Thyroid gland (tissue), 4 donors: Measurements from ENCODE around the gene MEOX1. TPM values are rescaled to one million over a fixed set of nuclear protein-coding genes. Genes with fewer than 3 reads are reported as not detected.

ENCODE experiments used
- DNase-seq, 2 donors: peaks; one replicate each; pipeline ENCODE4 v3.0.0-alpha.2; 2019
- H3K27ac ChIP-seq, 3 donors: fragments of 200-600 bp; sonication (generic); 1 replicate in 2 of 3; 2 replicates in 1 of 3; pipeline ENCODE4 v1.5.1; 2016 to 2019; ENCODE audit warnings: mild to moderate bottlenecking in 1 of 3, moderate library complexity in 1 of 3
- H3K27me3 ChIP-seq: fragments of 200-600 bp; sonication (generic); one replicate; pipeline ENCODE4 v1.5.1; 2019
- H3K36me3 ChIP-seq, 2 donors: fragments of 200-600 bp; sonication (generic); one replicate each; pipeline ENCODE4 v1.5.1; 2016 to 2019
- H3K4me1 ChIP-seq, 2 donors: fragments of 200-600 bp; sonication (generic); one replicate each; pipeline ENCODE4 v1.5.1; 2017 to 2019
- H3K4me3 ChIP-seq, 3 donors: fragments of 200-600 bp; sonication (generic); replicated peaks in 1 of 3; 1 replicate in 2 of 3; 2 replicates in 1 of 3; pipeline ENCODE4 v1.5.1; 2016; ENCODE audit warnings: mild to moderate bottlenecking in 1 of 3
- H3K9me3 ChIP-seq: fragments of 200-600 bp; sonication (generic); one replicate; pipeline ENCODE4 v1.5.1; 2017
- POLR2A ChIP-seq, 2 donors: fragments of 450-650 bp; IDR thresholded peaks; one replicate each; pipeline ENCODE4 v1.6.1; 2017; ENCODE audit warnings: antibody characterized with exemption in 2 of 2, mild to moderate bottlenecking in 2 of 2, moderate library complexity in 1 of 2
- WGBS, 2 donors: methylation state at CpG; one replicate each; pipeline ENCODE4 v1.1.5; 2017; 5-methylcytosine and 5-hydroxymethylcytosine counted together
- intact Hi-C: fragments of 100-400 bp; cut with DNase I; formaldehyde crosslinking; loops from one replicate; pipeline ENCODE4 v1.15.1; 2023
- total RNA-seq, 4 donors: library from RNA; depleted of rRNA; stranded (reverse); fragments of >200 nt; gene quantifications; one replicate each; pipeline ENCODE4 v1.2.3, GENCODE V29; 2016
- TF ChIP-seq, protein P1 (sequence below), 6 experiments: fragments of 200-600 bp in 3 of 6; fragments of 450-650 bp in 3 of 6; sonication (generic) in 3 of 6; IDR thresholded peaks; one replicate each; pipeline ENCODE4 v1.5.1; 2016 to 2019; ENCODE audit warnings: antibody characterized with exemption in 6 of 6, mild to moderate bottlenecking in 2 of 6, inconsistent platforms in 1 of 6, moderate library complexity in 1 of 6

The MEOX1 gene
- total RNA-seq, 4 donors from 2014 or later: 1.1 to 1.9 (median 1.4) TPM; not detected in 1

DNA sequence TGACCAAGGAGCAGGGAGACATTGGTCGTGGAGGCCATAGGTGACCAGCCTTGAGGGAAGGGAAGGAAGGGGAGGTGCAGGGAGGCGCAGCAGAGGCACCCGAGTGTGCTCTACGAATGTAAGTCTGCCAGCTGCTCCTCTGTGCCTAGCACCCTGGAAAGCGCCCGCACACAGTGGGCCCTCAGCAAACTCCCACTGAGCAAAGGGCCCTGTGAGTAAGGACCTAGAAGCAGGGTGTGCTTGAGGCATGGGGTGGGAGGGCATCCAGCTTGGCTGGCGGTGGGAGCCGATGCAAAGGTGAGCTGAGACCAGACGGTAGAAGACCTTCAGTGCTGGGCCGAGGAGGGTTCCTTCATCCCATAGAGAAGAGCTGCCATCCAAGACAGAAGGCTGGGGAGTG lies 36.2 kb upstream of the MEOX1 start:
- TF ChIP-seq, protein P1, sequence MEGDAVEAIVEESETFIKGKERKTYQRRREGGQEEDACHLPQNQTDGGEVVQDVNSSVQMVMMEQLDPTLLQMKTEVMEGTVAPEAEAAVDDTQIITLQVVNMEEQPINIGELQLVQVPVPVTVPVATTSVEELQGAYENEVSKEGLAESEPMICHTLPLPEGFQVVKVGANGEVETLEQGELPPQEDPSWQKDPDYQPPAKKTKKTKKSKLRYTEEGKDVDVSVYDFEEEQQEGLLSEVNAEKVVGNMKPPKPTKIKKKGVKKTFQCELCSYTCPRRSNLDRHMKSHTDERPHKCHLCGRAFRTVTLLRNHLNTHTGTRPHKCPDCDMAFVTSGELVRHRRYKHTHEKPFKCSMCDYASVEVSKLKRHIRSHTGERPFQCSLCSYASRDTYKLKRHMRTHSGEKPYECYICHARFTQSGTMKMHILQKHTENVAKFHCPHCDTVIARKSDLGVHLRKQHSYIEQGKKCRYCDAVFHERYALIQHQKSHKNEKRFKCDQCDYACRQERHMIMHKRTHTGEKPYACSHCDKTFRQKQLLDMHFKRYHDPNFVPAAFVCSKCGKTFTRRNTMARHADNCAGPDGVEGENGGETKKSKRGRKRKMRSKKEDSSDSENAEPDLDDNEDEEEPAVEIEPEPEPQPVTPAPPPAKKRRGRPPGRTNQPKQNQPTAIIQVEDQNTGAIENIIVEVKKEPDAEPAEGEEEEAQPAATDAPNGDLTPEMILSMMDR (IDR thresholded peaks at IDR 0.05): no peak
- no peak for TF ChIP-seq POLR2A (IDR thresholded peaks at IDR 0.05)
- Histone ChIP-seq H3K27me3 (no peaks in the 10 kb centered on the region), H3K4me3 (no peak overlapping the region), H3K9me3 (no peaks in the 10 kb centered on the region), H3K36me3 (no peaks in the 10 kb centered on the region), H3K27ac (no peak overlapping the region), H3K4me1 (peaks cover 0 to 6% of the 10 kb centered on the region in 2 donors)
- intact Hi-C loops: loop anchor here (10.0 kb wide), 1 partner anchor 157 kb away; no protein-coding TSS in a partner anchor
- no peak for DNase-seq
- 84 to 90% methylated on average over 10 of the region's 10 CpGs for WGBS, 2 donors

DNA sequence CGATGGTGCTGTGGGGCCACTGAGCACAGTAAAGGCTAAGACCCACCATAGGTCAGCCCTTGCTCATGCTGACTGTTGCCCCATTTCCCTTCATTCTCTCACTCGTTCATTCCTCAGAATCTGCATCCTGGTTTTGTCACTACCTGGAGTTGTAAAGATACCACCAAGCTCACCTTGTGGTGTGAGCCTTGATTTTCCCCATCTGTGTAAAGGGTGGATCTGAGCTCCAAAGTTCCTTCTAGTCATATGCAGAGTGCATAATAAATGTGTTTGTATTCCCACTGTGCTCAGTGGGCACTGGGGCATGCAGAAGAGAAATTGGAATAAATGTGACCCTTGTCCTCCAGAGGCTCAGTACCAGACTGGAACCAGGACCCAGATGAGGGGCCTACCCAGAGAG lies 35.2 kb upstream of the MEOX1 start:
- Histone ChIP-seq H3K27me3 (no peaks in the 10 kb centered on the region), H3K9me3 (no peaks in the 10 kb centered on the region), H3K4me3 (no peak overlapping the region), H3K27ac (no peak overlapping the region), H3K4me1 (peaks cover 0 to 6% of the 10 kb centered on the region in 2 donors), H3K36me3 (no peaks in the 10 kb centered on the region)
- WGBS, 2 donors: 67 to 70% methylated on average over 2 of the region's 2 CpGs
- no peak for DNase-seq
- intact Hi-C loops: loop anchor here (10.0 kb wide), 1 partner anchor 158 kb away; no protein-coding TSS in a partner anchor
- no peak for TF ChIP-seq POLR2A (IDR thresholded peaks at IDR 0.05)
- TF ChIP-seq, protein P1 (IDR thresholded peaks at IDR 0.05): no peak

DNA sequence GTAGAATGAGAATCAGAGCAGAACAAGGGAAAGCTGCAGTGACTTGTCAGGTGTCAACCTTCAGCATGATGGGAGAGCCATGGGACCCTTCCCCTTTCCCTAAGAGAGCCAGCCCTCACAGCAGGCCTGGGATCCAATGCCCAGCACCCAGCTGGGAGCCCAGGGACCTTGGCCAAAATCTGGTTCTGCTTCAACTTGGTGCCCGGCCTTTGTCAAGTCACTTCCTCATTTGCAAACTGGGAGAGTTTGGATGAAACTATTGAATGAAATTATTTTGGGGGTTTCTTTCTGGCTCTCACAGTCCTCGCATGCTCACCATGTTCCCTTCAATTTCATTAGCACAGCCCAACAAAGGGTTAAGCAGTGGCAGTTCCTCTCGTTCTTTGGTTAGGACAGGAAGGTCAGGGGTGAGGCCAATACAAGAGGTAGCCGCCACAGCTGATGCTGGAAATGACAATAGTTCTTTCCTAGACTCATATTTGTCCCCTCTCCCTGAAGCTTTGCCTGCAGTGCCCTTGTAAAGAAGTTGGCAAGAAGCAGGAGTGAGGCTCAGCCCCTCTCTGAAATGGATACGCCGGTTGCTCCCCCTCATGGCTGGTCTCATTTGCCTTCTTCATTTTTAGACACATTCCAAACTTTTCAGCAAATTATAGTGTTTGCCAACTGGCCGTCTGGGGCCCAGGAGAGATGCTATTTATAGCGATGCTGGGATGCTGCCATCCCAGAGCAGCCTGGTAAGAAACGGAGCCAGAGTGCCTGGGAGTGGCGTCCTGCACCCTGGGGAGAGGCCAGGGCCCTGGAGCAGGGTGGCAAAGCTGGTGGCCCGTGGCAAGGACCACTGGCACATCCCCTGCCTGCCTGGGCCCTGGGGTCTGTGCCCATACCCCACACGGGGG lies 34.5 kb upstream of the MEOX1 start:
- Histone ChIP-seq H3K27me3 (no peaks in the 10 kb centered on the region), H3K9me3 (no peaks in the 10 kb centered on the region), H3K27ac (no peak overlapping the region), H3K36me3 (no peaks in the 10 kb centered on the region), H3K4me1 (peaks cover 0 to 6% of the 10 kb centered on the region in 2 donors), H3K4me3 (no peak overlapping the region)
- DNase-seq: peak; percentile 7 to 42
- WGBS, 2 donors: 25 to 46% methylated on average over 11 to 12 of the region's 12 CpGs
- intact Hi-C loops: loop anchor here (10.0 kb wide), 1 partner anchor 159 kb away; no protein-coding TSS in a partner anchor
- no peak for TF ChIP-seq POLR2A (IDR thresholded peaks at IDR 0.05)
- TF ChIP-seq, protein P1 (IDR thresholded peaks at IDR 0.05): no peak

DNA sequence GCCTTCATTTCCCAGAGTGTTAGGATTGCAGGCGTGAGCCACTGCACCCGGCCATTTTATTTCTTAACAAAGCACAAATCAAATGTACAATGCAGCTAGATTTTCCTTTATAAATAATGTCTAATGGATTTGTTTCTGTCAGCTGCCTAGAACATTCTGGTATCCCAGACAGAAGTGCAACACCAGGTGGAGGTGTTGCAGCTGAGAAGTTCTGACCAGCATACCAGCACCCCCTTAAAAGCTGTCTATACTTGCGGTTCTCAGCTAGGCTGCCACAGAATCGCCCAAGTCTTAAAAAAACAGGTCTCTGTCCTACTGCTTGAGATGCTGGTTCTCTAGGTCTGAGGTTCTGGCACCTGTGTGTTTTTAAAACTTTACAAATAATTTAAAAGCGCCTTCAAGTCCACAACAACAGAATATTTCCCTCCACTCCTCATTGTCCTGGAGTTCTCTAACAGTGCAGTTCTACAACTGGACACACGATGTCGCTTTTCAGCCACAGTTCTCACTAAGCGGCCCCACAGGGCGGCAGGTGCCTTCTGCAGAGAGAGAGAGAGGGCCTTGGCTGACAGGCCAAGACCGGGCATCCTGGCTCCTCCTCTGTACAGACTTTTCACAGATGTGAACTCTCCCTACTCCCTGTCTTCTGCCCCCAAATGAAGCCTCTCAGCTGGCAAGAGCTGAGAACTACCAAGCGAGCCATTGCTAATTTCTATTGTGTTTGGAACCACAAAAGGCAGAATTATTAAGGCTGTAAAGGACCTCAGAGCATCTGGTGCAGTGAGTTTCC lies 32.6 kb upstream of the MEOX1 start:
- H3K27ac ChIP-seq: no peak overlapping the region
- WGBS, 2 donors: 22 to 27% methylated on average over 10 to 11 of the region's 11 CpGs
- DNase-seq: peak; percentile 79 to 84

More for the DNA sequence above, 32.6 kb upstream of the MEOX1 start:
- Histone ChIP-seq H3K4me1 (peaks cover 0 to 6% of the 10 kb centered on the region in 2 donors), H3K4me3 (no peak overlapping the region), H3K9me3 (no peaks in the 10 kb centered on the region), H3K36me3 (no peaks in the 10 kb centered on the region), H3K27me3 (no peaks in the 10 kb centered on the region)
- TF ChIP-seq, protein P1 (IDR thresholded peaks at IDR 0.05): peak; percentile 89 to 94 (median 92)
- TF ChIP-seq POLR2A (IDR thresholded peaks at IDR 0.05): no peak
- intact Hi-C loops: loop anchor here (10.0 kb wide), 1 partner anchor 161 kb away; no protein-coding TSS in a partner anchor
